A673 (cell line): ENCODE data around the gene PSG7. TPM values are rescaled to one million over a fixed set of nuclear protein-coding genes. Genes with fewer than 3 reads are reported as not detected.
"Not testable (repeated sequence)": the region's sequence is repeated elsewhere in the genome, so short reads cannot be mapped to it uniquely, and the experiment has no call there.

Experiments used
- BruUV-seq: library from RNA; stranded (reverse); fragments of 400-500 nt; replicated peaks from 2 replicates; lab custom pipeline; 2021; lab: Mats Ljungman, UMichigan
- CTCF ChIA-PET: fragments of 300-600 bp; sonication (Branson Sonifier 250); formaldehyde crosslinking; loops from one replicate; lab custom pipeline; 2022; ENCODE audit warnings: antibody characterized with exemption; lab: Charles Lee
- POLR2A ChIA-PET: fragments of 300-600 bp; sonication (Branson Sonifier 250); formaldehyde crosslinking; loops from one replicate; lab custom pipeline; 2022; ENCODE audit warnings: antibody characterized with exemption; ENCODE audit not compliant: low non-redundant PET; lab: Charles Lee
- DNase-seq: peaks from one replicate; pipeline ENCODE4 v3.0.0-alpha.2; 2015; ENCODE audit warnings: low spot score
- H3K27ac ChIP-seq: fragments of 200-600 bp; sonication (generic); 2 replicates; pipeline ENCODE4 v1.5.1; 2016; ENCODE audit warnings: mixed run types, low read depth, mild to moderate bottlenecking, mixed read lengths, antibody characterized with exemption, low read length; ENCODE audit not compliant: poor library complexity, severe bottlenecking
- H3K27me3 ChIP-seq: fragments of 200-600 bp; sonication (generic); replicated peaks from 2 replicates; pipeline ENCODE4 v1.6.1; 2017; ENCODE audit warnings: mixed run types, low read depth, mild to moderate bottlenecking, mixed read lengths, antibody characterized with exemption, low read length; ENCODE audit not compliant: insufficient read depth, poor library complexity
- H3K36me3 ChIP-seq: fragments of 200-600 bp; sonication (generic); 2 replicates; pipeline ENCODE4 v1.6.1; 2016; ENCODE audit warnings: mixed run types, mild to moderate bottlenecking, mixed read lengths, antibody characterized with exemption, low read length; ENCODE audit not compliant: insufficient read depth, poor library complexity, severe bottlenecking
- H3K4me1 ChIP-seq: fragments of 200-600 bp; sonication (generic); 2 replicates; pipeline ENCODE4 v1.6.1; 2017; ENCODE audit warnings: mixed run types, mild to moderate bottlenecking, mixed read lengths, antibody characterized with exemption, low read length; ENCODE audit not compliant: insufficient read depth, poor library complexity, severe bottlenecking
- H3K4me3 ChIP-seq: fragments of 200-600 bp; sonication (generic); 2 replicates; pipeline ENCODE4 v1.5.1; 2016; ENCODE audit warnings: low read depth, mixed run types, mild to moderate bottlenecking, mixed read lengths, low read length; ENCODE audit not compliant: poor library complexity, severe bottlenecking
- H3K9me3 ChIP-seq: fragments of 200-600 bp; sonication (generic); 2 replicates; pipeline ENCODE4 v1.6.1; 2016; ENCODE audit warnings: mixed run types, low read depth, mild to moderate bottlenecking, mixed read lengths, antibody characterized with exemption, low read length; ENCODE audit not compliant: poor library complexity, severe bottlenecking
- EZH2 ChIP-seq: fragments of 200-600 bp; sonication (generic); IDR thresholded peaks from 2 replicates; pipeline ENCODE4 v1.6.1; 2017; ENCODE audit warnings: borderline replicate concordance, low read depth, mild to moderate bottlenecking, mixed read lengths, antibody characterized with exemption, low read length; ENCODE audit not compliant: poor library complexity, severe bottlenecking
- intact Hi-C: fragments of 100-400 bp; cut with micrococcal nuclease; formaldehyde crosslinking; loops from one replicate; pipeline ENCODE4 v1.10.0; 2022; ENCODE audit not compliant: unreplicated experiment
- total RNA-seq: library from RNA; stranded (reverse); gene quantifications from 2 replicates; pipeline ENCODE4 v1.2.3, GENCODE V29; 2021
- TF ChIP-seq, protein P1 (sequence below): fragments of 300-800, 200-600 bp; sonication (generic); conservative IDR thresholded peaks from 2 replicates; pipeline ENCODE4 v1.5.1; 2017; ENCODE audit warnings: low read depth, mild to moderate bottlenecking, antibody characterized with exemption, low read length, moderate library complexity, mixed read lengths

Gene PSG7
- total RNA-seq, 1 experiment from 2014 or later, result not detected

DNA sequence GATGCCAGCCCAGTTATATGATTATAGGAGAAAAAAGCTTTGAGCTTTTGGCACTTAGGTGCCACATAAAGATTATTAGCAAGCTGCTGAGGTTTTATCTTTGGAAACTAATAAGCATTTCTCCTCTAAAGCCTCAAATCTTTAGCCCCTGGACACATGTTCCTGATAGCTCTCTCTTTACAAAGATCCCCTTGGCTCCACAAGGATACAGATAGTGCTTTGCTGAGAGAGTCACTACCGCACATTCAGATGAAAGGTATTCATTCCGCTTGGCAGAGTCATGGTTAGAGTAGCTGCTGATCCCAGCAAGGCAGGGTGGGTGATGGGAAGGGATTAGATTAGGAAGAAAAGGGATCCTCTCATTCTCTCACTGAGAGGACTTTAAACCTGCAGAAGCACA is 28.2 kb upstream of the PSG7 start:
- TF ChIP-seq EZH2, result no peak
- TF ChIP-seq, protein P1, sequence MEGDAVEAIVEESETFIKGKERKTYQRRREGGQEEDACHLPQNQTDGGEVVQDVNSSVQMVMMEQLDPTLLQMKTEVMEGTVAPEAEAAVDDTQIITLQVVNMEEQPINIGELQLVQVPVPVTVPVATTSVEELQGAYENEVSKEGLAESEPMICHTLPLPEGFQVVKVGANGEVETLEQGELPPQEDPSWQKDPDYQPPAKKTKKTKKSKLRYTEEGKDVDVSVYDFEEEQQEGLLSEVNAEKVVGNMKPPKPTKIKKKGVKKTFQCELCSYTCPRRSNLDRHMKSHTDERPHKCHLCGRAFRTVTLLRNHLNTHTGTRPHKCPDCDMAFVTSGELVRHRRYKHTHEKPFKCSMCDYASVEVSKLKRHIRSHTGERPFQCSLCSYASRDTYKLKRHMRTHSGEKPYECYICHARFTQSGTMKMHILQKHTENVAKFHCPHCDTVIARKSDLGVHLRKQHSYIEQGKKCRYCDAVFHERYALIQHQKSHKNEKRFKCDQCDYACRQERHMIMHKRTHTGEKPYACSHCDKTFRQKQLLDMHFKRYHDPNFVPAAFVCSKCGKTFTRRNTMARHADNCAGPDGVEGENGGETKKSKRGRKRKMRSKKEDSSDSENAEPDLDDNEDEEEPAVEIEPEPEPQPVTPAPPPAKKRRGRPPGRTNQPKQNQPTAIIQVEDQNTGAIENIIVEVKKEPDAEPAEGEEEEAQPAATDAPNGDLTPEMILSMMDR, result no peak
- Histone ChIP-seq H3K4me3 (no peak overlapping the region), H3K27ac (no peak overlapping the region), H3K4me1 (no peaks in the 10 kb centered on the region), H3K9me3 (no peaks in the 10 kb centered on the region), H3K27me3 (no peaks in the 10 kb centered on the region), H3K36me3 (no peaks in the 10 kb centered on the region)
- no TSS peak for BruUV-seq
- CTCF ChIA-PET, result no interaction called here
- POLR2A ChIA-PET, result no interaction called here
- intact Hi-C loops, result no loop called here
- no peak for DNase-seq

DNA sequence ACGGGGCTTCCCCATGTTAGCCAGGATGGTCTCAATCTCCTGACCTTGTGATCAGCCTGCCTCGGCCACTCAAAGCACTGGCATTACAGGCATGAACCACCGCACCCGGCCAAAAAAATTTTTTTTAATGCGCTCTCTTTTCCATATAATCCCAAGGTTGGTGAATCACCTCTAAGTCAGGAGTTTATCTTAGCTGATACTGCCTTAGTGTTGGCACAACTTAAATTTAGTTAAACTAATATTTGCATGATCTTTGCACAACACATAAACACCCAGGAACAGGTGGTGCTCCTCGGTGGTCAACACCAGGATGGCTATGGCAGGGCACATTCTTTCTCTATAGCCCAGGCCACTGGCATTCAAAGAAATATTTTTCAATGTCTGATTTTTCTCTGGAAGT is 24.1 kb upstream of the PSG7 start:
- no peak for TF ChIP-seq EZH2
- TF ChIP-seq, protein P1, result no peak
- H3K4me1 ChIP-seq, result no peaks in the 10 kb centered on the region
- BruUV-seq, result no TSS peak
- ChIA-PET POLR2A (no interaction called here), CTCF (no interaction called here)
- no peaks in the 10 kb centered on the region for H3K36me3 ChIP-seq
- H3K4me3 ChIP-seq, result no peak overlapping the region
- no peak overlapping the region for H3K27ac ChIP-seq
- no peaks in the 10 kb centered on the region for H3K27me3 ChIP-seq
- no peaks in the 10 kb centered on the region for H3K9me3 ChIP-seq
- intact Hi-C loops, result no loop called here
- no peak for DNase-seq

DNA sequence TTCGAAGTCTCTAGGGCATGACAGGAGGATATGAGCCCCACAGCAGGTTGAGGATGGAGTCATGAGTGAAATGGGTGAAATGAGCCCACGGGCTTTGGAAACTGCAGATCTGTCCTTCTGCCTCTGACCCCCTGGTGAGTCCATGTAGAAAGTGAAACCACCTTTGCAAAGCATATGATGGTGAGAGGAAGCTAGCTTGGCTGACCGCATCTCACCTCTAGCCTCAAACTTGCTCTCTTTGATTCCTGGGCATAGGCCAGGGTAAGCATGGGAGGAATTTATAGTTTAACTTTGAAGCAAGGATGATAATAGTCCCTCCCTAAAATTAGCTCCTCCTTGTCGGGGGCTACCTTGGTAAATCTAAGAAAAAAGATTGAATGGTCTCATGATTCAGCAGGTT is 15.1 kb upstream of the PSG7 start:
- BruUV-seq, H3K4me3 ChIP-seq, H3K27ac ChIP-seq, POLR2A ChIA-PET, DNase-seq, H3K36me3 ChIP-seq, H3K4me1 ChIP-seq, H3K27me3 ChIP-seq, intact Hi-C loops, H3K9me3 ChIP-seq, CTCF ChIA-PET: not testable (repeated sequence)

DNA sequence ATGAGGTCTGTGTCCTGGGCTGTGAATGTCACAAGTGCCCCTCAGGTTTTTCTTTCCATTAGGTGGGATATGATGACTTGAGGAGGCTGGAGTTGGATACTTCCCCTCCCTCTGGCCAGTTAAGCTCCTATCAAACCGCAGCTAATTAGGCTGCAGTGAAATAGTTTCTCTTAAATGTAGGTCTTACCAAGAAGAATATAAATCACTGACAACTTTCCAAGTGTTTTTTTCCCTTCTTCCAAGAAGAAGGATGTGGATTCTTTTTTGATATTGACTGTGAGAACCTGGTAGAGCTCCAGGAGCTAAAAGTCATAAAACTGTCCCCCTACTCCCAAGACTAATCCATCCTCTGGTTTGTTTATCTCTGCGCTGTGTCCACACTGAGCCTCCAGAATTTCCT is 14.5 kb upstream of the PSG7 start:
- CTCF ChIA-PET, H3K9me3 ChIP-seq, H3K27ac ChIP-seq, DNase-seq, H3K36me3 ChIP-seq, H3K4me3 ChIP-seq, H3K27me3 ChIP-seq, H3K4me1 ChIP-seq, BruUV-seq, intact Hi-C loops, POLR2A ChIA-PET: not testable (repeated sequence)
